ENCODE measurements around the gene SPRY2. TPM values are rescaled to one million over a fixed set of nuclear protein-coding genes. Genes with fewer than 3 reads are reported as not detected.

Gene SPRY2
- total and polyA plus RNA-seq, 2 of the 4 experiments (the other 2 are of a cell fraction), result 21.1 to 47.9 TPM

GRCh38 chr13:80307401-80307987 is 33.4 kb downstream of the SPRY2 start:
- Histone ChIP-seq H3K27ac (ENCODE audit: insufficient read depth, low read length) (no peak overlapping the region), H2BK15ac (ENCODE audit: low read depth, low read length) (no peak overlapping the region), H3K9me3 (ENCODE audit: control insufficient read depth, insufficient read depth, low read length) (no peaks in the 10 kb centered on the region), H3K4me2 (ENCODE audit: low read depth, low read length) (peak overlapping the region; percentile 70; the same call in 1 of the 2 replicates), H3K36me3 (ENCODE audit: control insufficient read depth, insufficient read depth, low read length) (no peaks in the 10 kb centered on the region), H4K5ac (ENCODE audit: low read depth, low read length) (no peak overlapping the region), H3K56ac (ENCODE audit: extremely low read depth, insufficient read depth, low read length) (no peak overlapping the region), H3K27me3 (ENCODE audit: control insufficient read depth, insufficient read depth, low read length) (no peaks in the 10 kb centered on the region), H4K91ac (ENCODE audit: insufficient read depth, low read depth, low read length) (no peak overlapping the region), H3K4me1 (ENCODE audit: control insufficient read depth, insufficient read depth, low read length) (peaks cover 2% of the 10 kb centered on the region; the same call in 1 of the 2 replicates), H3K9ac (ENCODE audit: low read depth, low read length) (no peak overlapping the region), H2BK5ac (ENCODE audit: low read depth, low read length, poor library complexity, severe bottlenecking) (no peak overlapping the region), H3K18ac (ENCODE audit: low read depth, low read length) (no peak overlapping the region), H4K20me1 (ENCODE audit: insufficient read depth, low read length) (no peaks in the 10 kb centered on the region), H4K8ac (ENCODE audit: low read depth in 2 of 2, low read length in 2 of 2) (peak overlapping the region in 1 of 2 experiments; percentile 21; a peak in 1 of 4 replicates), H3K14ac (replicated peaks; ENCODE audit: low read depth, low read length) (0 out of 2 replicates have a peak overlapping the region, but pooled peaks have one; percentile 53), H3K4me3 (ENCODE audit: insufficient read depth, low read depth, low read length) (no peak overlapping the region), H2AFZ (replicated peaks; ENCODE audit: low read length, poor library complexity) (no peak overlapping the region), H2BK20ac (ENCODE audit: low read depth, low read length) (no peak overlapping the region), H3K9me1 (ENCODE audit: insufficient read depth, low read length) (peaks cover 3% of the 10 kb centered on the region; the same call in 1 of the 2 replicates), H3K79me1 (ENCODE audit: low read depth in 1 of 2, low read length in 2 of 2) (no peaks in the 10 kb centered on the region), H2BK120ac (ENCODE audit: low read depth, low read length) (no peak overlapping the region), H2AK9ac (replicated peaks; ENCODE audit: low read depth, low read length, poor library complexity) (no peak overlapping the region), H3K4ac (ENCODE audit: low read depth, low read length) (no peak overlapping the region), H2AK5ac (ENCODE audit: low read depth, low read length) (no peak overlapping the region), H3K23ac (ENCODE audit: low read depth, low read length) (peak overlapping the region; percentile 11; the same call in 1 of the 2 replicates)
- DNase-seq, result no peak
- dilution Hi-C loops (cut with HindIII; ENCODE audit: low sequenced_read_pairs, unreplicated experiment) (no loop called here), in situ Hi-C loops (cut with MboI; ENCODE audit: low sequenced_read_pairs) (no loop called here), intact Hi-C loops (cut with micrococcal nuclease) (no loop called here)
- ChIA-PET CTCF (no interaction called here), POLR2A (ENCODE audit: unreplicated experiment) (no interaction called here)
- no peak for ATAC-seq (ENCODE audit: low read depth)
- no CpG with 5 or more reads among the region's 9 CpGs for WGBS, 2 experiments (ENCODE audit: extremely low coverage in 2 of 2, insufficient read length in 1 of 2)
- BruUV-seq (replicated peaks), result no TSS peak
- TF ChIP-seq MAZ (IDR thresholded peaks at IDR 0.05; ENCODE audit: borderline replicate concordance, low read depth, low read length) (no peak), POLR2A (IDR thresholded peaks at IDR 0.05; ENCODE audit: low read depth, low read length) (no peak)
